Coronary artery (tissue), 2 donors: ENCODE data around the gene RAE1.

ENCODE experiments used
- DNase-seq: peaks from one replicate; pipeline ENCODE4 v3.0.0-alpha.2; 2017; ENCODE audit warnings: low spot score
- H3K27ac ChIP-seq, 2 donors: fragments of 200-600 bp; sonication (generic); one replicate each; pipeline ENCODE4 v1.5.1; 2016 to 2019
- H3K4me3 ChIP-seq: fragments of 200-600 bp; sonication (generic); 2 replicates; pipeline ENCODE4 v1.5.1; 2016; ENCODE audit warnings: mild to moderate bottlenecking, moderate library complexity
- TF ChIP-seq, protein P1 (sequence below): fragments of 200-600 bp; sonication (generic); IDR thresholded peaks from one replicate; pipeline ENCODE4 v1.5.1; 2019; ENCODE audit warnings: antibody characterized with exemption

The RAE1 gene

DNA sequence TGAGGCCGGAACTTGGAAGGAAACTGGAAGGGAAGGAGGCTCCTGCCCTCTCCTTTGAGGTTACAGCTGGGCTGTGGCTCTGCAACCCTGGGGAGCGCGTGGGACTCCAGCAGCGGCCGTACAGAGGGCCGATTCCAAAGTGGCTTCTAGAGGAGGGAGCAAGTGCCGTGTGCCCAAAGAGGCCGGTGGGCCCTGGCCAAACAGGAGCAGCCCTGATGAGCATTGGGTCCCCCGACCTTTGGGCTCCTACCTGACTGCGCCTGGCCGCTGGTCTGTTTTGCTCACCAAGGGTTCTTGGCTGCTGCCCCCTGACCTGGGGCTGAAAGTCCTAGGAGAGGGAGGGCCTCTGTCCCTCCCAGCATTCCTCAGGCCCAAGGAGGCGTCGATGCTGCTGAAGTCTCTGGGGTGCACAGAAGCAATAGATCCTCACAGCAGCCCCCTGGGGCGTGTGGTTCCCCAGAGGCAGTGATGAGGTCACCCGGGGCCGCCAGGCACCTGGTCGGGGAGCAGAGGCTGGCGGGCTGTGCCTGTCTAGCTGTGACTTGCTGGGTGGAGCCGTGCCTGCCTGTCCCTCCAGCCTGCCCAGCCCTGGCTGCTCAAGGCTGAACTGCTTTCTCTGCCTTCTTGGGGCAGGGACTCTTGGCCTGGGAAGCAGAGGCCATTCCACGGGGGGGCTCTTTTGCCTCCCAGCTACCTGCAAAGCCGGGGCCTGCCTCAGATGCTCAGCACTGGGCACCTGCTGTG is 49.9 kb downstream of the RAE1 start:
- H3K4me3 ChIP-seq: no peak overlapping the region
- no peak overlapping the region for H3K27ac ChIP-seq
- TF ChIP-seq, protein P1, sequence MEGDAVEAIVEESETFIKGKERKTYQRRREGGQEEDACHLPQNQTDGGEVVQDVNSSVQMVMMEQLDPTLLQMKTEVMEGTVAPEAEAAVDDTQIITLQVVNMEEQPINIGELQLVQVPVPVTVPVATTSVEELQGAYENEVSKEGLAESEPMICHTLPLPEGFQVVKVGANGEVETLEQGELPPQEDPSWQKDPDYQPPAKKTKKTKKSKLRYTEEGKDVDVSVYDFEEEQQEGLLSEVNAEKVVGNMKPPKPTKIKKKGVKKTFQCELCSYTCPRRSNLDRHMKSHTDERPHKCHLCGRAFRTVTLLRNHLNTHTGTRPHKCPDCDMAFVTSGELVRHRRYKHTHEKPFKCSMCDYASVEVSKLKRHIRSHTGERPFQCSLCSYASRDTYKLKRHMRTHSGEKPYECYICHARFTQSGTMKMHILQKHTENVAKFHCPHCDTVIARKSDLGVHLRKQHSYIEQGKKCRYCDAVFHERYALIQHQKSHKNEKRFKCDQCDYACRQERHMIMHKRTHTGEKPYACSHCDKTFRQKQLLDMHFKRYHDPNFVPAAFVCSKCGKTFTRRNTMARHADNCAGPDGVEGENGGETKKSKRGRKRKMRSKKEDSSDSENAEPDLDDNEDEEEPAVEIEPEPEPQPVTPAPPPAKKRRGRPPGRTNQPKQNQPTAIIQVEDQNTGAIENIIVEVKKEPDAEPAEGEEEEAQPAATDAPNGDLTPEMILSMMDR: no peak
- DNase-seq: no peak

- TF ChIP-seq, protein P1: no peak
- no peak for DNase-seq
- H3K4me3 ChIP-seq: no peak overlapping the region
- no peak overlapping the region for H3K27ac ChIP-seq
These were observed 50.5 kb downstream of the RAE1 start for GRCh38 chr20:57401565-57401918.

DNA sequence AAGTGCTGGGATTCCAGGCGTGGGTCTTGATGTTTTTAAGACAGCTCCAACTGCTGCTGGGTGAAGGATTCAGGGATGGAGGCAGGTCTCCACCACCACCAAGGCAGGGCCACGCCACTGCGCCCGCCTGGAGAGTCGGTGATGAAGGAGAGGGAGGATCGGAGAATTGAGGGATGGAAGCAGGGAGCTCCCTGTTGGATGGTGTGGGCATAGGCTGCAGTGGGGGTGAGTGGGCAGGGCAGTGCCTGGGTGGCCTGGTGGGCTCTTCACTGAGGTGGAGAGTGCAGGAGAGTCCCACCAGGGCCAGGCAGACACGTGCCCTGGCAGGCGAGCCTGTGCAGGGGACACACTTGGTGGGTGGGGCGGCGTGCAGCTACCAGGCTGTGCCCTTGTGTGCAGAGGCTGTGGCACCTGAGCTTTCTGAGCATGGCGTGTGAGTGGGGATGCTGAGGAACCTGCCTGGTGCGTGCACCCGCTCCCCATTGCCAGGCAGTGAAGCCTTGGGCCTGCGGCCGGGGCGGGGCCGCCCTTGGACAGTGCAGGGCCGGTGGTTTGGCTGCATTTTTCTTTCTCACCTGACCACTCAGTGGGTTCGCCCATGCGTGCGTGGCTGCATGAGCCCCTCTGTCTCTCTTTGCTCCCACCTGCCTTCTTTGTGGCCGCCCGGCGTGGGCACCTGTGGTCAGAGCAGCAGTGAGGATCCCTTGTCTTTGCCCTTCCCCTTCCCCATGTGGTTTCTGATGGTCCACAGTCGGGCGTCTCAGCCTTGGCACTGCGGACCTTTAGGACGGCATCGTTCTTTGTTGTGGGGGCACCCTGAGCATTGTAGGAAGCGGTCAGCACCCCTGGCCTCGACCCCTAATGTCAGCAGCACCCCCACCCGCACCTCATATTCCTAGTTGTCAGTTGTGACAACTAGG is 51.4 kb downstream of the RAE1 start:
- TF ChIP-seq, protein P1: no peak
- DNase-seq: no peak
- no peak overlapping the region for H3K27ac ChIP-seq
- no peak overlapping the region for H3K4me3 ChIP-seq

GRCh38 chr20:57403216-57403615 is 52.2 kb downstream of the RAE1 start:
- no peak for DNase-seq
- no peak overlapping the region for H3K4me3 ChIP-seq

DNA sequence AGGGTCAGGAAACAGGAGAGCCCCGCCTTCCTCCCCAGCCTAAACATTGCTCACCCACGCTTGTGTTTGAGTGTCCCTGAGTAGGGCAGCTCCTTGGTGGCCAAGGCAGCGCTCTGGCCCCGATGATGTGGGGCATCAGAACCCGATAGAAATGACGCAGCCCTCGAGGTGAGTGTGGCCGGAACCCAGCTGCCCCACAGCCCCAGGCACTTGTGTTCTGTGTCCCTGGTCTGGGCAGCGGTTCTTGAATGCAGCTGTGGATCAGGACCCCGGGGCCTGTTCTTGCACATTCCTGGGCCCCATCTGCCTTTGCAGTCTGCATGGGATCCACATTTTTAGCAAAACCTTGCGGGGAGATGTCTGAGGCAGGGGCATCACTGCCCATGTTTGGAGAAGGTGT is 53.0 kb downstream of the RAE1 start:
- DNase-seq: no peak
- H3K27ac ChIP-seq: no peak overlapping the region
- TF ChIP-seq, protein P1: no peak
- no peak overlapping the region for H3K4me3 ChIP-seq

More at GRCh38 chr20:57403216-57403615, 52.2 kb downstream of the RAE1 start:
- no peak overlapping the region for H3K27ac ChIP-seq
- TF ChIP-seq, protein P1: no peak

DNA sequence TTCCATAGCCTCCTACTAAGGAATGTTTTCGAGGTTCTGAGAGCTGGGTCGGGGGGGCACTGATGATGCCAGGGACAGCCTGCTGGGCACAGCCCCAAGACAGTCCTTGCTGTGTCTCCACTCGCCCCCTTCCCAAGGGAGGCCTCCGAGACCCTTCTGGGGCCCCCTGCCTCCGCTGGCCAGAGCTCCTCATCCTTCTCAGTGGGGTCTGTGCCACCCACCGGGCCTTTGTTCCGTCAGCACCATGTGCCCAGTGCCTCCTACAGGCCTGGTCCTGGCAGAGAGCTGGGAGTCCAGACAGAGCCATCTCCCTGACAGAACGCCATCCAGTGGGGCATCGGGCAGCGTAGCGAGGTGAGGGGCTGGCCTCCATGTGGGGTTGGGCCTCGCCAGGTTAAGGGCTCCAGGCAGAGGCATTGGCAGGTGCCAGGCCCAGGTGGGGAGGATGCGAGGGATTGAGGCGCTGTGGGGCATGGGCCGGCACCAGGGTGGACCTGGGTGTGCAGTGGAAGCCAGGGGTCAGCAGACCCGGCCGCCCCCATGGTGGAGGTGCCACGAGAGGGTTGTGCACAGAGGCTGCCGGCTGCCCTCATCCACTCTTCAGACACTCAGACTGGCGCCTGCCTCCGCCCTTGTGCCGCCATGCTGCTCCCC is 53.5 kb downstream of the RAE1 start:
- H3K4me3 ChIP-seq: no peak overlapping the region
- no peak overlapping the region for H3K27ac ChIP-seq
- no peak for DNase-seq
- TF ChIP-seq, protein P1: no peak
